ENCODE results near the gene FAM24B. TPM values are rescaled to one million over a fixed set of nuclear protein-coding genes. Genes with fewer than 3 reads are reported as not detected.
"Not testable (repeated sequence)": the region's sequence is repeated elsewhere in the genome, so short reads cannot be mapped to it uniquely, and the experiment has no call there.

The FAM24B gene
- total RNA-seq, 1 experiment from 2014 or later = 19.0 TPM

- DNase-seq = no peak
- H3K4me3 Mint-ChIP-seq (ENCODE audit: unreplicated experiment) = no peak overlapping the region
- Histone ChIP-seq H3K36me3 (ENCODE audit: control insufficient read depth, insufficient read depth, low read length) (peaks cover 1% of the 10 kb centered on the region; the same call in 1 of the 2 replicates), H3K4me1 (peaks cover 16% of the 10 kb centered on the region; the same call in 1 of the 2 replicates), H3K27me3 (replicated peaks; ENCODE audit: control insufficient read depth, insufficient read depth, low read length) (no peaks in the 10 kb centered on the region), H3K9me3 (no peaks in the 10 kb centered on the region), H3K4me3 (ENCODE audit: low read depth, low read length) (no peak overlapping the region)
- H3K27me3 Mint-ChIP-seq (ENCODE audit: insufficient read depth, unreplicated experiment) = no peaks in the 10 kb centered on the region
- ChIA-PET CTCF (no interaction called here), POLR2A (no interaction called here)
- H3K27ac Mint-ChIP-seq (ENCODE audit: unreplicated experiment) = peak overlapping the region; percentile 90
- TF ChIP-seq CTCF (IDR thresholded peaks at IDR 0.05; ENCODE audit: insufficient read depth in 1 of 2, low read depth in 1 of 2, low read length in 1 of 2, severe bottlenecking in 1 of 2, unreplicated experiment in 1 of 2) = no peak
- H3K4me1 Mint-ChIP-seq (ENCODE audit: low read depth, unreplicated experiment) = peaks cover 19% of the 10 kb centered on the region
- peaks cover 19% of the 10 kb centered on the region for H3K9me3 Mint-ChIP-seq (ENCODE audit: unreplicated experiment)
- peaks cover 20% of the 10 kb centered on the region for H3K36me3 Mint-ChIP-seq (ENCODE audit: insufficient read depth, unreplicated experiment)
- no TSS peak for BruUV-seq (replicated peaks)
- intact Hi-C loops (cut with micrococcal nuclease; ENCODE audit: unreplicated experiment) = loop anchor here (10.0 kb wide), 1 partner anchor 78 kb away; the partner anchor contains the start of gene C10orf88
These were observed 2.1 kb downstream of the FAM24B start for GRCh38 chr10:122877264-122877663.

GRCh38 chr10:122876467-122876855 is 2.9 kb downstream of the FAM24B start:
- Histone ChIP-seq H3K4me1 (peaks cover 16% of the 10 kb centered on the region; the same call in 1 of the 2 replicates), H3K9me3 (no peaks in the 10 kb centered on the region), H3K4me3 (ENCODE audit: low read depth, low read length) (no peak overlapping the region), H3K27me3 (replicated peaks; ENCODE audit: control insufficient read depth, insufficient read depth, low read length) (no peaks in the 10 kb centered on the region), H3K36me3 (ENCODE audit: control insufficient read depth, insufficient read depth, low read length) (peaks cover 1% of the 10 kb centered on the region; the same call in 1 of the 2 replicates)
- BruUV-seq (replicated peaks) = no TSS peak
- intact Hi-C loops (cut with micrococcal nuclease; ENCODE audit: unreplicated experiment) = loop anchor here (10.0 kb wide), 1 partner anchor 78 kb away; the partner anchor contains the start of gene C10orf88
- no peak for DNase-seq
- Mint-ChIP-seq H3K9me3 (ENCODE audit: unreplicated experiment) (peaks cover 19% of the 10 kb centered on the region), H3K4me1 (ENCODE audit: low read depth, unreplicated experiment) (peaks cover 19% of the 10 kb centered on the region), H3K27ac (ENCODE audit: unreplicated experiment) (no peak overlapping the region), H3K27me3 (ENCODE audit: insufficient read depth, unreplicated experiment) (no peaks in the 10 kb centered on the region), H3K36me3 (ENCODE audit: insufficient read depth, unreplicated experiment) (peaks cover 20% of the 10 kb centered on the region), H3K4me3 (ENCODE audit: unreplicated experiment) (no peak overlapping the region)
- TF ChIP-seq CTCF (IDR thresholded peaks at IDR 0.05; ENCODE audit: insufficient read depth in 1 of 2, low read depth in 1 of 2, low read length in 1 of 2, severe bottlenecking in 1 of 2, unreplicated experiment in 1 of 2) = no peak
- CTCF ChIA-PET = no interaction called here
- POLR2A ChIA-PET = no interaction called here

GRCh38 chr10:122875843-122876466 is 3.4 kb downstream of the FAM24B start:
- H3K27me3 Mint-ChIP-seq (ENCODE audit: insufficient read depth, unreplicated experiment) = no peaks in the 10 kb centered on the region
- no peak for DNase-seq
- intact Hi-C loops (cut with micrococcal nuclease; ENCODE audit: unreplicated experiment) = loop anchor here (10.0 kb wide), 1 partner anchor 79 kb away; the partner anchor contains the start of gene C10orf88
- ChIA-PET CTCF (no interaction called here), POLR2A (no interaction called here)
- Histone ChIP-seq H3K4me3 (ENCODE audit: low read depth, low read length) (no peak overlapping the region), H3K27me3 (replicated peaks; ENCODE audit: control insufficient read depth, insufficient read depth, low read length) (no peaks in the 10 kb centered on the region), H3K4me1 (peaks cover 13% of the 10 kb centered on the region; the same call in 1 of the 2 replicates), H3K9me3 (no peaks in the 10 kb centered on the region), H3K36me3 (ENCODE audit: control insufficient read depth, insufficient read depth, low read length) (peaks cover 1% of the 10 kb centered on the region; the same call in 1 of the 2 replicates)
- H3K36me3 Mint-ChIP-seq (ENCODE audit: insufficient read depth, unreplicated experiment) = peaks cover 20% of the 10 kb centered on the region
- H3K9me3 Mint-ChIP-seq (ENCODE audit: unreplicated experiment) = peaks cover 19% of the 10 kb centered on the region
- H3K27ac Mint-ChIP-seq (ENCODE audit: unreplicated experiment) = no peak overlapping the region
- TF ChIP-seq CTCF (IDR thresholded peaks at IDR 0.05; ENCODE audit: insufficient read depth in 1 of 2, low read depth in 1 of 2, low read length in 1 of 2, severe bottlenecking in 1 of 2, unreplicated experiment in 1 of 2) = no peak
- peaks cover 19% of the 10 kb centered on the region for H3K4me1 Mint-ChIP-seq (ENCODE audit: low read depth, unreplicated experiment)
- no peak overlapping the region for H3K4me3 Mint-ChIP-seq (ENCODE audit: unreplicated experiment)
- no TSS peak for BruUV-seq (replicated peaks)

GRCh38 chr10:122871947-122872346 is 7.4 kb downstream of the FAM24B start:
- H3K4me3 Mint-ChIP-seq (ENCODE audit: unreplicated experiment); BruUV-seq (replicated peaks); DNase-seq; H3K27me3 Mint-ChIP-seq (ENCODE audit: insufficient read depth, unreplicated experiment); H3K36me3 ChIP-seq (ENCODE audit: control insufficient read depth, insufficient read depth, low read length); H3K4me1 Mint-ChIP-seq (ENCODE audit: low read depth, unreplicated experiment); H3K4me1 ChIP-seq; H3K36me3 Mint-ChIP-seq (ENCODE audit: insufficient read depth, unreplicated experiment); H3K4me3 ChIP-seq (ENCODE audit: low read depth, low read length); H3K27ac Mint-ChIP-seq (ENCODE audit: unreplicated experiment); H3K9me3 ChIP-seq; CTCF ChIA-PET; POLR2A ChIA-PET; H3K27me3 ChIP-seq (replicated peaks; ENCODE audit: control insufficient read depth, insufficient read depth, low read length): not testable (repeated sequence)
- H3K9me3 Mint-ChIP-seq (ENCODE audit: unreplicated experiment) = peaks cover 30% of the 10 kb centered on the region
- intact Hi-C loops (cut with micrococcal nuclease; ENCODE audit: unreplicated experiment) = loop anchor here (10.0 kb wide), 1 partner anchor 83 kb away; the partner anchor contains the start of gene C10orf88

GRCh38 chr10:122868768-122869167 is 10.6 kb downstream of the FAM24B start:
- H3K36me3 ChIP-seq (ENCODE audit: control insufficient read depth, insufficient read depth, low read length); POLR2A ChIA-PET; H3K4me3 ChIP-seq (ENCODE audit: low read depth, low read length); BruUV-seq (replicated peaks); DNase-seq; H3K27ac Mint-ChIP-seq (ENCODE audit: unreplicated experiment); CTCF ChIA-PET; H3K27me3 ChIP-seq (replicated peaks; ENCODE audit: control insufficient read depth, insufficient read depth, low read length); H3K4me3 Mint-ChIP-seq (ENCODE audit: unreplicated experiment); H3K9me3 ChIP-seq; intact Hi-C loops (cut with micrococcal nuclease; ENCODE audit: unreplicated experiment); H3K27me3 Mint-ChIP-seq (ENCODE audit: insufficient read depth, unreplicated experiment): not testable (repeated sequence)
- Mint-ChIP-seq H3K4me1 (ENCODE audit: low read depth, unreplicated experiment) (peaks cover 10% of the 10 kb centered on the region), H3K9me3 (ENCODE audit: unreplicated experiment) (peaks cover 25% of the 10 kb centered on the region), H3K36me3 (ENCODE audit: insufficient read depth, unreplicated experiment) (peaks cover 16% of the 10 kb centered on the region)
- H3K4me1 ChIP-seq = peaks cover 18% of the 10 kb centered on the region

Data from Caco-2 (cell line).